CD4-positive, alpha-beta T cell treated with Interleukin-4 for 1 hour (primary cell): Measurements from ENCODE around the gene GET4.

ENCODE experiments used
- DNase-seq, 2 donors: peaks; one replicate each; pipeline ENCODE4 v3.0.0-alpha.2; 2020 to 2022

GET4 gene

GRCh38 chr7:900331-901040, 24.1 kb downstream of the GET4 start:
- no peak for DNase-seq

GRCh38 chr7:901041-901387, 24.7 kb downstream of the GET4 start:
- DNase-seq, result no peak

- peak; percentile 49 to 76 for DNase-seq
Measured at GRCh38 chr7:901388-902154, 25.2 kb downstream of the GET4 start.

GRCh38 chr7:902996-903395, 26.6 kb downstream of the GET4 start:
- DNase-seq, result no peak

GRCh38 chr7:903921-904755, 27.8 kb downstream of the GET4 start:
- no peak for DNase-seq

- DNase-seq, result no peak
Measured at GRCh38 chr7:904847-905246, 28.5 kb downstream of the GET4 start.

GRCh38 chr7:906776-907157, 30.4 kb downstream of the GET4 start:
- no peak for DNase-seq

- peak in 1 of 2 donors; percentile 41 for DNase-seq
Measured at GRCh38 chr7:907158-907980, 31.0 kb downstream of the GET4 start.

- no peak for DNase-seq
Measured at GRCh38 chr7:908159-908581, 31.8 kb downstream of the GET4 start.

GRCh38 chr7:908591-909357, 32.4 kb downstream of the GET4 start:
- peak; percentile 68 to 69 for DNase-seq

- peak; percentile 44 to 84 for DNase-seq
Measured at GRCh38 chr7:909358-910329, 33.3 kb downstream of the GET4 start.

GRCh38 chr7:910441-910861, 34.1 kb downstream of the GET4 start:
- DNase-seq, result no peak

GRCh38 chr7:910931-911431, 34.6 kb downstream of the GET4 start:
- no peak for DNase-seq

GRCh38 chr7:911791-912480, 35.6 kb downstream of the GET4 start:
- no peak for DNase-seq

- no peak for DNase-seq
Measured at GRCh38 chr7:913736-914520, 37.6 kb downstream of the GET4 start.

- DNase-seq, result no peak
Measured at GRCh38 chr7:914521-915194, 38.3 kb downstream of the GET4 start.

GRCh38 chr7:915291-916218, 39.2 kb downstream of the GET4 start:
- no peak for DNase-seq
